Tibial artery (tissue), 4 donors: ENCODE measurements around the gene CEMIP2.

Source experiments
- DNase-seq, 2 donors: peaks; one replicate each; pipeline ENCODE4 v3.0.0-alpha.2; 2019
- H3K27ac ChIP-seq, 2 donors: fragments of 200-600 bp; sonication (generic) in 1 of 2; 1 replicate in 1 of 2; 2 replicates in 1 of 2; pipeline ENCODE4 v1.5.1; 2018 to 2019; ENCODE audit warnings: mild to moderate bottlenecking in 1 of 2
- H3K27me3 ChIP-seq, 2 donors: fragments of 200-600 bp; sonication (generic) in 1 of 2; one replicate each; pipeline versions ENCODE4 v1.5.1 to v1.6.0; 2016 to 2019
- H3K36me3 ChIP-seq, 3 donors: fragments of 200-600 bp; sonication (generic) in 2 of 3; one replicate each; pipeline ENCODE4 v1.5.1; 2016 to 2019; ENCODE audit warnings: mild to moderate bottlenecking in 2 of 3
- H3K4me1 ChIP-seq, 4 donors: fragments of 200-600 bp; sonication (generic) in 2 of 4; 1 replicate in 3 of 4; 2 replicates in 1 of 4; pipeline ENCODE4 v1.5.1; 2016 to 2019
- H3K4me3 ChIP-seq, 2 donors: fragments of 200-600 bp; sonication (generic) in 1 of 2; 1 replicate in 1 of 2; 2 replicates in 1 of 2; pipeline ENCODE4 v1.5.1; 2018 to 2019; ENCODE audit warnings: mild to moderate bottlenecking in 2 of 2
- H3K9me3 ChIP-seq, 3 donors: fragments of 200-600 bp; sonication (generic) in 1 of 3; one replicate each; pipeline ENCODE4 v1.5.1; 2016 to 2019
- intact Hi-C: fragments of 100-400 bp; cut with DNase I; formaldehyde crosslinking; loops from one replicate; pipeline ENCODE4 v1.15.0; 2023; ENCODE audit warnings: low total_unique reads
- TF ChIP-seq, protein P1 (sequence below), 2 experiments: fragments of 200-600 bp in 1 of 2; fragments of 450-650 bp in 1 of 2; IDR thresholded peaks; one replicate each; pipeline ENCODE4 v1.5.1; 2017 to 2019; ENCODE audit warnings: antibody characterized with exemption in 2 of 2, mild to moderate bottlenecking in 1 of 2, moderate library complexity in 1 of 2

The CEMIP2 gene

DNA sequence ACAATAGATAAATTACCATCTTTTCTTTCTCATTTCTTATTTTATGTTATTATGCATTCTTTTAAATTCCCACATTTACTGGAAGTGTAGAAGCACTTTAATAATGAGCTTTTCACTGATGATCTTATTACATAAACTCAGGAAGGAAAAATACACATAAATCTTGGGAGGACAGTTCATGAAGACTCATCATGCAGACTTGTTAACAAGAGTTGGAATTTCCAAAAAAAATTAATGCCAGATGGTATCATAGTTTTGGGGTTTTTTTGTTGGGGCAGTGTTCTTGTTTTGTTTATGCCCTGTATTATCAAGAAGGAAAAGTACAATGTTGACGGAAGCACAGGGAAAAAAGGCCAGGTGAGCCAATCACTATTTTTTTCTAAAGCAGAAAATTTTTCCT lies 35.1 kb downstream of the CEMIP2 start:
- intact Hi-C loops: no loop called here
- no peaks in the 10 kb centered on the region for H3K4me1 ChIP-seq
- H3K27me3 ChIP-seq: no peaks in the 10 kb centered on the region
- H3K27ac ChIP-seq: no peak overlapping the region
- no peaks in the 10 kb centered on the region for H3K9me3 ChIP-seq
- TF ChIP-seq, protein P1, sequence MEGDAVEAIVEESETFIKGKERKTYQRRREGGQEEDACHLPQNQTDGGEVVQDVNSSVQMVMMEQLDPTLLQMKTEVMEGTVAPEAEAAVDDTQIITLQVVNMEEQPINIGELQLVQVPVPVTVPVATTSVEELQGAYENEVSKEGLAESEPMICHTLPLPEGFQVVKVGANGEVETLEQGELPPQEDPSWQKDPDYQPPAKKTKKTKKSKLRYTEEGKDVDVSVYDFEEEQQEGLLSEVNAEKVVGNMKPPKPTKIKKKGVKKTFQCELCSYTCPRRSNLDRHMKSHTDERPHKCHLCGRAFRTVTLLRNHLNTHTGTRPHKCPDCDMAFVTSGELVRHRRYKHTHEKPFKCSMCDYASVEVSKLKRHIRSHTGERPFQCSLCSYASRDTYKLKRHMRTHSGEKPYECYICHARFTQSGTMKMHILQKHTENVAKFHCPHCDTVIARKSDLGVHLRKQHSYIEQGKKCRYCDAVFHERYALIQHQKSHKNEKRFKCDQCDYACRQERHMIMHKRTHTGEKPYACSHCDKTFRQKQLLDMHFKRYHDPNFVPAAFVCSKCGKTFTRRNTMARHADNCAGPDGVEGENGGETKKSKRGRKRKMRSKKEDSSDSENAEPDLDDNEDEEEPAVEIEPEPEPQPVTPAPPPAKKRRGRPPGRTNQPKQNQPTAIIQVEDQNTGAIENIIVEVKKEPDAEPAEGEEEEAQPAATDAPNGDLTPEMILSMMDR (IDR thresholded peaks at IDR 0.05): no peak
- H3K36me3 ChIP-seq: peaks cover 23 to 52% (median 42%) of the 10 kb centered on the region in 3 donors
- no peak for DNase-seq
- no peak overlapping the region for H3K4me3 ChIP-seq

DNA sequence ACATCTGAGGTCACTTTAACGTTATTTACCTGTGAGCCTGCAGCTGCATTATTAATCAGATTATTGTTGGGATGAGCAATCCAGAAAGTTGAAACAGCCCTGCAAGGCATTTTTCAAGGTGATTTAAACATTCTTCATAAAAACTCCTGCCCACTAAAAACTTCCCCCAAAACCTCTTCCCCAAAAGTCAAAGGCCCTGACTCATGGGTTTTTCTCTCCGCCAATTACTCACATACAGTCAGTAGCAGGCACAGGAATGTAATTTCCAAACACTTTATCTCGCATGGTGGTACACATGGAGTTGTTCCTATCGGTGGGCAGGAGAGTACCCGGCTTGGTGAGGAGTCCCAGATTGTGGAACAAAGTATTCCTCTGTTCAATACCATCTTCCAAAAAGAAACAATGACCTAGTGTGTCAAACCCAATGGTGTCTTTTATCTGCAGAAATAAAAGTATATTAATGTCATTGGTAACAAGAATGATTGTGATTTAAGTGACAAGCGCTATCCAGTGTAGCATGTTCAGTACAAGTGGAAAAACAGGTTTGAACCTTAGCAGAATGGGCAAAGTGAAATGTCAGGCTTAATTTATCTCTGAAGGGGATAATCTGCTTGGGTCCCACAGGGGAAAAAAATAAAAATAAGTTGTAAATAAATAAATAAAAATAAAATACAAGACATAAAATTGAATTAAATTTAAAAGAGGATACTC lies 38.3 kb downstream of the CEMIP2 start:
- Histone ChIP-seq H3K9me3 (no peaks in the 10 kb centered on the region), H3K4me3 (no peak overlapping the region), H3K27ac (no peak overlapping the region), H3K4me1 (no peaks in the 10 kb centered on the region), H3K36me3 (peaks cover 29 to 41% (median 41%) of the 10 kb centered on the region in 3 donors), H3K27me3 (no peaks in the 10 kb centered on the region)
- intact Hi-C loops: no loop called here
- TF ChIP-seq, protein P1 (IDR thresholded peaks at IDR 0.05): no peak
- DNase-seq: no peak

DNA sequence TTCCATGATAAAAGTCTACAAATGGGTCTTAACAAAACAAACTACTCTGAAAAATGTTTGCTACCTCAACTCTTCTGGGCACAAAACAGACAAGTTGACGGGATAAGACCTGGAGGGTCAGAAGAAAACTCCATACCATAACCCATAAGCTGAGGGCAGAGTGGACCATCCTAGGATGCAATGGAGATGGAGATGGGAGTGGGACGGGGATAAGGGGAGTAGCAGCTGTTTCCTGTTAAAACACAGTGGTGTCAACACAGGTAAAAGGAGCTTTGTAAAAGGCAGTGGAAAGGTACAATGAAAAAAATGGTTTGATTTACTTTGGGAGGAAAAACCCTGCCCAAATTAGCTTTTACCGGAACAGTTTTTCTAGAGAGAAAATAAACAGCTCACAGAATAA lies 41.6 kb downstream of the CEMIP2 start:
- Histone ChIP-seq H3K27me3 (no peaks in the 10 kb centered on the region), H3K4me3 (no peak overlapping the region), H3K9me3 (no peaks in the 10 kb centered on the region), H3K4me1 (no peaks in the 10 kb centered on the region), H3K36me3 (peaks cover 27 to 58% (median 46%) of the 10 kb centered on the region in 3 donors), H3K27ac (no peak overlapping the region)
- no peak for DNase-seq
- TF ChIP-seq, protein P1 (IDR thresholded peaks at IDR 0.05): no peak
- intact Hi-C loops: no loop called here

DNA sequence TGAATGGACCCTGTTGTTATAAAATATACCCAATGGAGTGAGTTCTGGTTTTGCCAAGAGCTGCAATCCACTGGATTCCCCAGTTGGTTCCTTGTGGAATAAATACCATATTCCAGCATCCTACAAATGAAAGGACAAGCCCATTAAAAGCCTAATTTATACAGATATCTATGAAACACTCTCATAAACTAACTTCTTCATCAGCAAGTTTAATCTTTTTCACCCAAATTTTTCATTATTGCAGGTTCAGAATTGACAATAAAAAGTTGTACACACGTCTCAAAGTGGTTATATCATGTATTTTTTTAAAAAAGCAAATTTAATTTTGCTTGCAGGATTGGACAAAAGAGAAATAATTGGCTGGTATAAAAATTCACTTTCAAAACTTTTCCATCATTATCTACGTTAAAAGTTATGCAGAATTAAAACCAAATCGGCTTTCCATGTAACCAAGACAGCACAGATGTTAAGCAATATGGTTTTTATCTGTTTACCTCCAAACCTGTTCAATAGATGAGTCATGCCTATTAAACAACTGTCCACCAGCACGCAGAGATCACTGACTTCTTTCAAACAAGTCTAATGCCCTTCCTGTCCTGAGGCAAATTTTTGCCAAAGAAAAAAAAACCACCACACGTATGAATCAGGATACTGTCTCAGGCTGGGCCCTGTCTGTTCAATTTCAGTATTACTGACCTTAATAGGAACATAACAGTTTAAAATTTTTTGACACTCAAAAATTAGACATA lies 42.5 kb downstream of the CEMIP2 start:
- H3K9me3 ChIP-seq: no peaks in the 10 kb centered on the region
- intact Hi-C loops: no loop called here
- TF ChIP-seq, protein P1 (IDR thresholded peaks at IDR 0.05): no peak
- no peaks in the 10 kb centered on the region for H3K27me3 ChIP-seq
- H3K27ac ChIP-seq: no peak overlapping the region
- H3K4me3 ChIP-seq: no peak overlapping the region
- no peak for DNase-seq
- no peaks in the 10 kb centered on the region for H3K4me1 ChIP-seq
- peaks cover 27 to 57% (median 44%) of the 10 kb centered on the region in 3 donors for H3K36me3 ChIP-seq

DNA sequence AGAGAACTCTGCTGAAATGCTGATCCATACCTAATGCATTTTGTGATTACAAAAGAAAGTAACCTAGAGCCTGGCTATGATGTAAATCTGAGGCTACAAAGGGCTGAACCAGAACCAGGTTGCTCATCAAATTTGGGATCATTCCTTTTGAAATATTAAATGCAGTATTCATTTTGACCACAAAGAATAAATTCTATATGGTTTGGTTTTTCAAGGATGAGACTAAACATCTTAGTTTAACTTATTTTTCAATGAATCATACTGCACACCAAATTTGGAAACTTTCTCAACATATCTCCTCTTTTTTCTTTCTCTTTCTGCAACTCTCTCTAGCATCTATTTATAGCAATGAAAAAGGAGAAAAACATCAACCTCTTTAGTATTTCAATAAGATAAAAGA lies 46.5 kb downstream of the CEMIP2 start:
- H3K36me3 ChIP-seq: peaks cover 11 to 34% (median 21%) of the 10 kb centered on the region in 3 donors
- DNase-seq: no peak
- no peaks in the 10 kb centered on the region for H3K4me1 ChIP-seq
- H3K4me3 ChIP-seq: no peak overlapping the region
- no peak overlapping the region for H3K27ac ChIP-seq
- H3K27me3 ChIP-seq: no peaks in the 10 kb centered on the region
- TF ChIP-seq, protein P1 (IDR thresholded peaks at IDR 0.05): no peak
- H3K9me3 ChIP-seq: no peaks in the 10 kb centered on the region
- intact Hi-C loops: no loop called here
